Mesothelial cell of epicardium (in vitro differentiated cells): ENCODE data around the gene ZNF254. TPM values are rescaled to one million over a fixed set of nuclear protein-coding genes. Genes with fewer than 3 reads are reported as not detected.
"Not testable (repeated sequence)": the region's sequence is repeated elsewhere in the genome, so short reads cannot be mapped to it uniquely, and the experiment has no call there.

Experiments used
- DNase-seq, 2 experiments: peaks; one replicate each; pipeline ENCODE4 v3.0.0; 2021; ENCODE audit warnings: low spot score in 2 of 2; ENCODE audit not compliant: unreplicated experiment in 2 of 2
- H3K27ac Mint-ChIP-seq: 2 replicates; pipeline ENCODE4 v1.8.0; 2021; ENCODE audit warnings: mixed read lengths
- H3K27me3 Mint-ChIP-seq: 2 replicates; pipeline ENCODE4 v1.8.0; 2021; ENCODE audit warnings: low read depth, mixed read lengths
- H3K36me3 Mint-ChIP-seq: 2 replicates; pipeline ENCODE4 v1.8.0; 2021; ENCODE audit warnings: mixed read lengths
- H3K4me1 Mint-ChIP-seq: 2 replicates; pipeline ENCODE4 v1.8.0; 2021; ENCODE audit warnings: mixed read lengths
- H3K4me3 Mint-ChIP-seq: 2 replicates; pipeline ENCODE4 v1.8.0; 2021; ENCODE audit warnings: mild to moderate bottlenecking, moderate library complexity, mixed read lengths
- H3K9me3 Mint-ChIP-seq: 2 replicates; pipeline ENCODE4 v1.8.0; 2021; ENCODE audit warnings: mixed read lengths
- CTCF ChIP-seq: fragments of 200-600 bp; sonication (generic); IDR thresholded peaks from one replicate; pipeline ENCODE4 v1.5.0; 2021; ENCODE audit warnings: antibody characterized with exemption; ENCODE audit not compliant: unreplicated experiment
- total RNA-seq: library from RNA; stranded (reverse); gene quantifications from 3 replicates; pipeline ENCODE4 v1.2.1, GENCODE V29; 2021

The ZNF254 gene
- total RNA-seq, 1 donor from 2014 or later: 35.5 TPM

- H3K4me3 Mint-ChIP-seq: no peak overlapping the region
- H3K4me1 Mint-ChIP-seq: peaks cover 38% of the 10 kb centered on the region
- no peak for TF ChIP-seq CTCF
- no peak for DNase-seq
- peaks cover 25% of the 10 kb centered on the region for H3K36me3 Mint-ChIP-seq
- peak overlapping the region; percentile 50 for H3K27ac Mint-ChIP-seq
- H3K9me3 Mint-ChIP-seq: peaks cover 11% of the 10 kb centered on the region
- no peaks in the 10 kb centered on the region for H3K27me3 Mint-ChIP-seq
Measured at GRCh38 chr19:24098359-24098758, 11.4 kb downstream of the ZNF254 start.

GRCh38 chr19:24099829-24100228, 12.8 kb downstream of the ZNF254 start:
- no peak for DNase-seq
- H3K4me1 Mint-ChIP-seq: peaks cover 36% of the 10 kb centered on the region
- H3K27ac Mint-ChIP-seq: peak overlapping the region; percentile 63

GRCh38 chr19:24100597-24100996, 13.6 kb downstream of the ZNF254 start:
- H3K27me3 Mint-ChIP-seq, DNase-seq, H3K9me3 Mint-ChIP-seq, H3K4me3 Mint-ChIP-seq: not testable (repeated sequence)
- Mint-ChIP-seq H3K36me3 (peaks cover 27% of the 10 kb centered on the region), H3K4me1 (peaks cover 36% of the 10 kb centered on the region), H3K27ac (peak overlapping the region; percentile 63)

More at GRCh38 chr19:24099829-24100228, 12.8 kb downstream of the ZNF254 start:
- no peak for TF ChIP-seq CTCF
- Mint-ChIP-seq H3K27me3 (no peaks in the 10 kb centered on the region), H3K4me3 (no peak overlapping the region), H3K36me3 (peaks cover 29% of the 10 kb centered on the region), H3K9me3 (peaks cover 7% of the 10 kb centered on the region)

GRCh38 chr19:24101459-24102115, 14.6 kb downstream of the ZNF254 start:
- H3K9me3 Mint-ChIP-seq: no peaks in the 10 kb centered on the region
- no peak for TF ChIP-seq CTCF
- peak overlapping the region; percentile 76 for H3K27ac Mint-ChIP-seq
- H3K4me3 Mint-ChIP-seq: no peak overlapping the region
- DNase-seq: no peak
- peaks cover 30% of the 10 kb centered on the region for H3K36me3 Mint-ChIP-seq
- peaks cover 38% of the 10 kb centered on the region for H3K4me1 Mint-ChIP-seq
- no peaks in the 10 kb centered on the region for H3K27me3 Mint-ChIP-seq

GRCh38 chr19:24127601-24128000, 40.6 kb downstream of the ZNF254 start:
- Mint-ChIP-seq H3K4me3 (no peak overlapping the region), H3K36me3 (peaks cover 81% of the 10 kb centered on the region), H3K9me3 (peaks cover 60% of the 10 kb centered on the region), H3K27ac (no peak overlapping the region), H3K4me1 (no peaks in the 10 kb centered on the region), H3K27me3 (no peaks in the 10 kb centered on the region)
- no peak for TF ChIP-seq CTCF
- DNase-seq: no peak

GRCh38 chr19:24140099-24140498, 53.1 kb downstream of the ZNF254 start:
- no peak for TF ChIP-seq CTCF
- Mint-ChIP-seq H3K4me1 (no peaks in the 10 kb centered on the region), H3K36me3 (peaks cover 68% of the 10 kb centered on the region), H3K9me3 (peaks cover 62% of the 10 kb centered on the region), H3K27me3 (no peaks in the 10 kb centered on the region), H3K4me3 (no peak overlapping the region), H3K27ac (no peak overlapping the region)
- DNase-seq: no peak
